Lower leg skin (tissue), 4 donors: ENCODE results near the gene CAMTA1. TPM values are rescaled to one million over a fixed set of nuclear protein-coding genes. Genes with fewer than 3 reads are reported as not detected.
A peak's percentile ranks its signal among the peaks of the same experiment; 100 is the strongest.

Experiments
- DNase-seq, 2 donors: peaks; one replicate each; pipeline ENCODE4 v3.0.0-alpha.2; 2019; ENCODE audit warnings: low spot score in 2 of 2
- H3K4me3 ChIP-seq: fragments of 200-600 bp; sonication (generic); 2 replicates; pipeline ENCODE4 v1.5.1; 2017; ENCODE audit warnings: mild to moderate bottlenecking, low read depth; ENCODE audit not compliant: poor library complexity, severe bottlenecking
- POLR2A ChIP-seq, 2 donors: fragments of 450-650 bp; IDR thresholded peaks; one replicate each; pipeline ENCODE4 v1.6.1; 2016 to 2017; ENCODE audit warnings: antibody characterized with exemption in 2 of 2, mild to moderate bottlenecking in 1 of 2, moderate library complexity in 1 of 2
- WGBS, 2 donors: methylation state at CpG; one replicate each; pipeline ENCODE4 v1.1.5; 2018; 5-methylcytosine and 5-hydroxymethylcytosine counted together
- intact Hi-C: fragments of 100-400 bp; cut with DNase I; formaldehyde crosslinking; loops from one replicate; pipeline ENCODE4 v1.15.0; 2023; ENCODE audit warnings: low total_unique reads
- total RNA-seq, 4 donors: library from RNA; depleted of rRNA; stranded (reverse); fragments of >200 nt; gene quantifications; one replicate each; pipeline ENCODE4 v1.1.0, GENCODE V29; 2016
- TF ChIP-seq, protein P1 (sequence below), 3 donors: fragments of 450-650 bp; IDR thresholded peaks; one replicate each; pipeline ENCODE4 v1.5.1; 2016; ENCODE audit warnings: antibody characterized with exemption in 3 of 3, mild to moderate bottlenecking in 3 of 3, moderate library complexity in 2 of 3

CAMTA1 gene
- total RNA-seq, 4 donors from 2014 or later, result 24.4 to 52.3 (median 32.9) TPM

DNA sequence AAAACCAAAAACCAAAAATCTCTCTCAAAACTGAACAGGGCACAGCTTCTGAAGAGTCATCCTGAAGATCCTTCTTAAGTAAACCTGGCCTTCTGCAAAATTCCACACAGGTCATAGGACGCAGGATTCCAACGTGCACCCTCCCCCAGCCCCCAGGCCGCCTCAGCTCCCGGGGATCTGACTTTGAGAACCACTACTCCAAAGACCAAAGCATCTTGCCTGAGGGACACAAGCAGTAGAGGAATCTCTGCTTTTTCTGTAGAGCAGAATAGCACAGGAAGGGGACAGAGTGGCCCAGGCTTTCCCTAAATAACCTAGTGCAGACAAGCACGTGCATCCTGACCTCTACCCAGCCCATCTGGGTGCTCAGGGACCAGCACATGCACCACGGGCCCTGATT, 881.0 kb downstream of the CAMTA1 start:
- TF ChIP-seq POLR2A (IDR thresholded peaks at IDR 0.05), result no peak
- TF ChIP-seq, protein P1, sequence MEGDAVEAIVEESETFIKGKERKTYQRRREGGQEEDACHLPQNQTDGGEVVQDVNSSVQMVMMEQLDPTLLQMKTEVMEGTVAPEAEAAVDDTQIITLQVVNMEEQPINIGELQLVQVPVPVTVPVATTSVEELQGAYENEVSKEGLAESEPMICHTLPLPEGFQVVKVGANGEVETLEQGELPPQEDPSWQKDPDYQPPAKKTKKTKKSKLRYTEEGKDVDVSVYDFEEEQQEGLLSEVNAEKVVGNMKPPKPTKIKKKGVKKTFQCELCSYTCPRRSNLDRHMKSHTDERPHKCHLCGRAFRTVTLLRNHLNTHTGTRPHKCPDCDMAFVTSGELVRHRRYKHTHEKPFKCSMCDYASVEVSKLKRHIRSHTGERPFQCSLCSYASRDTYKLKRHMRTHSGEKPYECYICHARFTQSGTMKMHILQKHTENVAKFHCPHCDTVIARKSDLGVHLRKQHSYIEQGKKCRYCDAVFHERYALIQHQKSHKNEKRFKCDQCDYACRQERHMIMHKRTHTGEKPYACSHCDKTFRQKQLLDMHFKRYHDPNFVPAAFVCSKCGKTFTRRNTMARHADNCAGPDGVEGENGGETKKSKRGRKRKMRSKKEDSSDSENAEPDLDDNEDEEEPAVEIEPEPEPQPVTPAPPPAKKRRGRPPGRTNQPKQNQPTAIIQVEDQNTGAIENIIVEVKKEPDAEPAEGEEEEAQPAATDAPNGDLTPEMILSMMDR (IDR thresholded peaks at IDR 0.05), result no peak
- 65 to 69% methylated on average over 6 of the region's 6 CpGs for WGBS, 2 donors
- no peak for DNase-seq
- intact Hi-C loops, result loop anchor here (10.0 kb wide), 1 partner anchor 239 kb away; no protein-coding TSS in a partner anchor
- H3K4me3 ChIP-seq, result no peak overlapping the region

DNA sequence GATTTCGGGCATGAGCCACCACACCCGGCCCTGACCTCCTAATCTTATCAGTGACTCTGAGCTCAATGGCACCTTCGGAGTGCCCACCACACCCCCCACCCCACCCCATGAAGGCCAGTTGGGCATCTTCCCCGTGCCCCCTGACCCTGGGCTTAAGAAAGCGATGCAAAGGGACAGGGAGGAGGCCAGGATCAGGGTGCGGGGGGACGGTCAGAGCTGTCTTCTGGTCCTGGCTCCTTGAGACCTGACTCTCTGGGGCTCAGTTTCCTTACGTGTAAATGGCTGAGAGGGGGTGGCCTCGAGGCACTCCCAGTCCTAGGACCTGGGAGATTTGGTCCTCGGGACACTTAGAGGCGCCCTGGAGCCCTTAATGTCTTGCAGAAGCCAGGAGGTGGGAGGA, 881.9 kb downstream of the CAMTA1 start:
- WGBS, 2 donors, result 72 to 73% methylated on average over 11 of the region's 11 CpGs
- no peak for TF ChIP-seq POLR2A (IDR thresholded peaks at IDR 0.05)
- TF ChIP-seq, protein P1 (IDR thresholded peaks at IDR 0.05), result no peak
- no peak overlapping the region for H3K4me3 ChIP-seq
- no peak for DNase-seq
- intact Hi-C loops, result loop anchor here (10.0 kb wide), 1 partner anchor 238 kb away; no protein-coding TSS in a partner anchor

DNA sequence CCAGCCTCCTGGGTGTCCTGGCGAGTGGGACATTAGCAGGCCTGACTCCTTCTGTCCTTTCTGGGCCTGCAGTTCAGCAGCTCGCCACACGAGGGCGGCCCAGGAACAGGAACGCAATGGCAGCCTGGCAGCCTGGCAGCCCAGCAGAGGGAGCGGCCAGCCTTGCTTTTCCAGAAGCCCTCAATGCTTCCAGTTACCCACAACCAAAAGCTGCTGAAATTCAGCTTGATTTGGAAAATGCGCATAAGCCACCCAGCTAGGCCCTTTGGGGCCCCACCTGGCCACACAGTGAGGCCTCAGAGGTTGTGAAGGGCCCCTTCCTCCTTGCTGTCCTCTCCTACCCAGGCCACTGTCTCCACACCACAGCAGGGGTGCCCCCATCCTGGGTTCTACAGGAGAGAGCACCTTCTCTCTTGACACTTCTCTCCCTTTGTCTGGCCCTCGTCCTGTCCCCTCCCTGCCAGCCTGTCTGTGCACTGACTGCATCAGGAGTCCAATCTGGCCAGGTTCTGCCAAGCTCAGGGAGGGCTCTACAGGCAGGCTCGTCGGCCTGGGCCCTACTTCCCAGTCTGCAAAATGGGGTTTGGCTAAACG, 882.5 kb downstream of the CAMTA1 start:
- peak; percentile 88 to 98 for DNase-seq

DNA sequence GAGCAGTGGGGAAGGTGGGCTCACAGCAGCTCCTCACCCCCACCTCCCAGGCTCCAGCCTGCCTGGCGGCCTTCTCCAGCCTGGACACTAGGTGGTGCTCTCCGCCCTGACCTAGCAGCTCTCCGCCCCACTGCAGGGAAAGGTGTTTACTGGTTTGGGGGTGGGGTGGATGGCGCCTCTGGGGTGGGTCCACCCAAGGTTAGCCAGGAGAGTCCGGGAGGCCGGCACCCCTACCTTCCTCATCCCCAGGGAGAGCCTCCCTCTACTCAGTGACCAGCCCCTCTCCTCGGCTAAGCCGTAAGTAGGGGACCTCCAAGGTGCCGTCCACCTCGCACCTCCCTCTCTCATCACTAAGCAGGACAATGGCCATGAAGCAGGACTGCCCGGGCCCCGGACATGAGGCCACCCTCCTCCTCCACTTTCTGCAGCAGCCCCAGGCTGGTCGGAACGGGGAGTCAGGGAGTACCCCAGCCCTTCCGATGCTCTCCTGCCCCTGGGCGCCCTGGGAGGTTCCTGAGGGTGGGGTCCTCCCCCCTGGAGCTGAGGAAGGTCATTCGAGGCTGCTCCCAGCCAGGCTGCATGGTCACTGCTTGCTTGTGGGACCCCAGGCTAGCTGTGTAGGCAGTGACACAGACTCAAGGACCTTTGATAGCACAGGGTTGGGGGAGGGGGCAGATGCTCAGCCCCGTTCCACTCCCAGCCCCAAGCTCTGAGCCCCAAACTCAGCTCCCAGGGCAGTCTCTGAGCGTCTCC, 884.5 kb downstream of the CAMTA1 start:
- TF ChIP-seq POLR2A (IDR thresholded peaks at IDR 0.05), result no peak
- TF ChIP-seq, protein P1 (IDR thresholded peaks at IDR 0.05), result no peak
- no peak for DNase-seq
- intact Hi-C loops, result loop anchor here (2.0 to 10.0 kb wide), 2 partner anchors 83 to 235 kb away; no protein-coding TSS in a partner anchor
- H3K4me3 ChIP-seq, result no peak overlapping the region
- WGBS, 2 donors, result 19 to 20% methylated on average over 15 to 19 of the region's 19 CpGs

More for the DNA sequence above, 882.5 kb downstream of the CAMTA1 start:
- WGBS, 2 donors, result 20 to 29% methylated on average over 9 to 11 of the region's 11 CpGs
- no peak for TF ChIP-seq POLR2A (IDR thresholded peaks at IDR 0.05)
- TF ChIP-seq, protein P1 (IDR thresholded peaks at IDR 0.05), result peak in 2 of 3 donors; percentile 89 to 99
- intact Hi-C loops, result loop anchor here (2.0 to 10.0 kb wide), 2 partner anchors 85 to 237 kb away; no protein-coding TSS in a partner anchor
- H3K4me3 ChIP-seq, result no peak overlapping the region

GRCh38 chr1:7670334-7671145, 885.3 kb downstream of the CAMTA1 start:
- no peak for DNase-seq
- 69 to 70% methylated on average over 14 to 15 of the region's 15 CpGs for WGBS, 2 donors
- intact Hi-C loops, result no loop called here
- no peak overlapping the region for H3K4me3 ChIP-seq
- no peak for TF ChIP-seq POLR2A (IDR thresholded peaks at IDR 0.05)

DNA sequence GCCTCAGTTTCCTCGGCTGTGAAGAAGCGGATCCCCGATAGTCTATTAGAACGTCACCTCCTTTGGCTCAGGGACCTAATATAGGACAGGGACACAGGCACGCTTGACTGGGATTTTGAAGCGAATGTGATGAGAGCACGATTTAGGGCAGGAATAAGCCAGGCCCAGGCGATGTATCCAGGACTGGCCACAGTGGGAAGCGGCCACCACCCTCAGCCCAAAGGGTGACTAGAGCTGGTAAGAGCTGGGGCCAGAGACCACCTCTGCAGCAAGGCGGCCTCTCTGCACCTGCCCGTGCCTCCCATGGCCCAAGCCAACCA, 885.9 kb downstream of the CAMTA1 start:
- WGBS, 2 donors, result 91 to 94% methylated on average over 11 of the region's 11 CpGs
- H3K4me3 ChIP-seq, result no peak overlapping the region
- DNase-seq, result no peak
- intact Hi-C loops, result no loop called here
- no peak for TF ChIP-seq POLR2A (IDR thresholded peaks at IDR 0.05)
- TF ChIP-seq, protein P1 (IDR thresholded peaks at IDR 0.05), result no peak
